Thyroid gland (tissue), 4 donors: Measurements from ENCODE around the gene ZYG11B.

Source experiments
- CTCF ChIP-seq, 6 experiments: fragments of 200-600 bp in 3 of 6; fragments of 450-650 bp in 3 of 6; sonication (generic) in 3 of 6; IDR thresholded peaks; one replicate each; pipeline ENCODE4 v1.5.1; 2016 to 2019; ENCODE audit warnings: antibody characterized with exemption in 6 of 6, mild to moderate bottlenecking in 2 of 6, inconsistent platforms in 1 of 6, moderate library complexity in 1 of 6
- POLR2A ChIP-seq, 2 donors: fragments of 450-650 bp; IDR thresholded peaks; one replicate each; pipeline ENCODE4 v1.6.1; 2017; ENCODE audit warnings: antibody characterized with exemption in 2 of 2, mild to moderate bottlenecking in 2 of 2, moderate library complexity in 1 of 2

GRCh38 chr1:52855584-52855983 is 129.3 kb downstream of the ZYG11B start:
- TF ChIP-seq CTCF (IDR thresholded peaks at IDR 0.05) (no peak), POLR2A (IDR thresholded peaks at IDR 0.05) (no peak)
